ENCODE results near the gene TRPM2. TPM values are rescaled to one million over a fixed set of nuclear protein-coding genes. Genes with fewer than 3 reads are reported as not detected.

Gene TRPM2
- total RNA-seq, 4 donors from 2014 or later: 0.40 to 6.9 (median 2.5) TPM

- intact Hi-C loops (cut with DNase I): no loop called here
- no peak for DNase-seq
- peaks cover 0 to 58% (median 0%) of the 10 kb centered on the region in 4 donors for H3K27me3 ChIP-seq
- no peaks in the 10 kb centered on the region for H3K36me3 ChIP-seq
- H3K9me3 ChIP-seq: no peaks in the 10 kb centered on the region
- no peak overlapping the region for H3K4me3 ChIP-seq
- TF ChIP-seq CTCF (IDR thresholded peaks at IDR 0.05): no peak
- TF ChIP-seq POLR2A (IDR thresholded peaks at IDR 0.05): no peak
- 87% methylated on average over 3 to 18 of the region's 34 CpGs for WGBS, 2 donors
- peaks cover 0 to 9% (median 6%) of the 10 kb centered on the region in 3 donors for H3K4me1 ChIP-seq
- no peak overlapping the region for H3K27ac ChIP-seq
Measured at GRCh38 chr21:44378646-44379514, 25.5 kb downstream of the TRPM2 start.

- H3K4me1 ChIP-seq: peaks cover 0 to 9% (median 6%) of the 10 kb centered on the region in 3 donors
- no peaks in the 10 kb centered on the region for H3K36me3 ChIP-seq
- no peak overlapping the region for H3K4me3 ChIP-seq
- no peak for DNase-seq
- H3K27ac ChIP-seq: no peak overlapping the region
- WGBS, 2 donors: 90% methylated on average over 3 of the region's 5 CpGs; no CpG with 5 or more reads in 1 of the 2 donors
- peaks cover 0 to 58% (median 0%) of the 10 kb centered on the region in 4 donors for H3K27me3 ChIP-seq
- no peak for TF ChIP-seq POLR2A (IDR thresholded peaks at IDR 0.05)
- TF ChIP-seq CTCF (IDR thresholded peaks at IDR 0.05): no peak
- H3K9me3 ChIP-seq: peaks cover 0 to 6% (median 4%) of the 10 kb centered on the region in 3 donors
- intact Hi-C loops (cut with DNase I): no loop called here
Measured at GRCh38 chr21:44379515-44379848, 26.1 kb downstream of the TRPM2 start.

GRCh38 chr21:44379991-44380865 is 26.8 kb downstream of the TRPM2 start:
- WGBS, 2 donors: 47 to 60% methylated on average over 6 to 7 of the region's 31 CpGs
- peaks cover 0 to 9% (median 6%) of the 10 kb centered on the region in 3 donors for H3K4me1 ChIP-seq
- no peak overlapping the region for H3K27ac ChIP-seq
- H3K9me3 ChIP-seq: peaks cover 0 to 13% (median 7%) of the 10 kb centered on the region in 3 donors
- TF ChIP-seq CTCF (IDR thresholded peaks at IDR 0.05): no peak
- no peak for TF ChIP-seq POLR2A (IDR thresholded peaks at IDR 0.05)
- DNase-seq: no peak
- no peak overlapping the region for H3K4me3 ChIP-seq
- H3K36me3 ChIP-seq: no peaks in the 10 kb centered on the region
- H3K27me3 ChIP-seq: peaks cover 0 to 55% (median 0%) of the 10 kb centered on the region in 4 donors
- intact Hi-C loops (cut with DNase I): no loop called here

- TF ChIP-seq CTCF (IDR thresholded peaks at IDR 0.05): no peak
- no peak for TF ChIP-seq POLR2A (IDR thresholded peaks at IDR 0.05)
- WGBS, 2 donors: 81 to 84% methylated on average over 8 to 10 of the region's 10 CpGs
- Histone ChIP-seq H3K4me3 (no peak overlapping the region), H3K27me3 (peaks cover 0 to 49% (median 0%) of the 10 kb centered on the region in 4 donors), H3K27ac (no peak overlapping the region), H3K9me3 (peaks cover 0 to 20% (median 7%) of the 10 kb centered on the region in 3 donors), H3K36me3 (no peaks in the 10 kb centered on the region), H3K4me1 (peaks cover 0 to 9% (median 6%) of the 10 kb centered on the region in 3 donors)
- DNase-seq: no peak
- intact Hi-C loops (cut with DNase I): no loop called here
Measured at GRCh38 chr21:44380876-44381275, 27.5 kb downstream of the TRPM2 start.

Measured in esophagus squamous epithelium (tissue), 5 donors.